H9 (cell line): ENCODE results near the gene LDB3. TPM values are rescaled to one million over a fixed set of nuclear protein-coding genes. Genes with fewer than 3 reads are reported as not detected.

ENCODE experiments used
- DNase-seq: peaks from one replicate; pipeline ENCODE4 v3.0.0-alpha.2; 2017
- H2AFZ ChIP-seq: one replicate; pipeline ENCODE4 v1.6.1; 2013; ENCODE audit warnings: mild to moderate bottlenecking, low read length, control low read depth, moderate library complexity
- H2AK5ac ChIP-seq: 2 replicates; pipeline ENCODE4 v1.6.1; 2013; ENCODE audit warnings: low read length, control low read depth, mixed read lengths; ENCODE audit not compliant: insufficient read length
- H2BK120ac ChIP-seq: one replicate; pipeline ENCODE4 v1.6.1; 2013; ENCODE audit warnings: low read depth, mild to moderate bottlenecking, low read length, control low read depth, inconsistent platforms; ENCODE audit not compliant: poor library complexity, severe bottlenecking
- H2BK12ac ChIP-seq: 2 replicates; pipeline ENCODE4 v1.6.1; 2013; ENCODE audit warnings: low read length, control low read depth, mixed read lengths, low read depth; ENCODE audit not compliant: insufficient read length
- H2BK15ac ChIP-seq: 2 replicates; pipeline ENCODE4 v1.6.1; 2013; ENCODE audit warnings: low read depth, low read length, control low read depth
- H2BK20ac ChIP-seq: one replicate; pipeline ENCODE4 v1.6.1; 2013; ENCODE audit warnings: low read depth, mild to moderate bottlenecking, low read length, control low read depth, inconsistent platforms; ENCODE audit not compliant: poor library complexity, severe bottlenecking
- H2BK5ac ChIP-seq: 2 replicates; pipeline ENCODE4 v1.6.1; 2013; ENCODE audit warnings: low read length, control low read depth, mixed read lengths; ENCODE audit not compliant: insufficient read length
- H3K14ac ChIP-seq: 2 replicates; pipeline ENCODE4 v1.6.1; 2013; ENCODE audit warnings: low read length, control low read depth; ENCODE audit not compliant: insufficient read depth
- H3K18ac ChIP-seq: 2 replicates; pipeline ENCODE4 v1.6.1; 2013; ENCODE audit warnings: low read depth, mild to moderate bottlenecking, mixed read lengths, low read length, control low read depth; ENCODE audit not compliant: insufficient read length
- H3K23ac ChIP-seq: 2 replicates; pipeline ENCODE4 v1.6.1; 2013; ENCODE audit warnings: low read length, control low read depth, mixed read lengths, low read depth; ENCODE audit not compliant: insufficient read length
- H3K23me2 ChIP-seq: 2 replicates; pipeline ENCODE4 v1.6.1; 2013; ENCODE audit warnings: low read depth, mild to moderate bottlenecking, mixed read lengths, low read length, control low read depth; ENCODE audit not compliant: insufficient read length, poor library complexity, severe bottlenecking
- H3K27ac ChIP-seq: 2 replicates; pipeline ENCODE4 v1.5.1; 2013; ENCODE audit warnings: low read length, control low read depth, mixed read lengths, low read depth; ENCODE audit not compliant: insufficient read length
- H3K27me3 ChIP-seq: 2 replicates; pipeline ENCODE4 v1.6.1; 2013; ENCODE audit warnings: low read length, control low read depth, inconsistent platforms; ENCODE audit not compliant: insufficient read depth
- H3K4ac ChIP-seq: 2 replicates; pipeline ENCODE4 v1.6.1; 2013; ENCODE audit warnings: low read depth, mild to moderate bottlenecking, control low read depth, inconsistent platforms, low read length, moderate library complexity
- H3K4me1 ChIP-seq: 2 replicates; pipeline ENCODE4 v1.6.1; 2013; ENCODE audit warnings: low read length, control low read depth, inconsistent platforms; ENCODE audit not compliant: insufficient read depth
- H3K4me2 ChIP-seq: 2 replicates; pipeline ENCODE4 v1.6.1; 2013; ENCODE audit warnings: low read length, control low read depth, mixed read lengths; ENCODE audit not compliant: insufficient read length, insufficient read depth
- H3K56ac ChIP-seq: 2 replicates; pipeline ENCODE4 v1.6.1; 2013; ENCODE audit warnings: low read depth, mild to moderate bottlenecking, mixed read lengths, low read length, control low read depth; ENCODE audit not compliant: insufficient read length
- H3K79me1 ChIP-seq: 2 replicates; pipeline ENCODE4 v1.6.1; 2013; ENCODE audit warnings: low read depth, mild to moderate bottlenecking, moderate library complexity, low read length, control low read depth, inconsistent platforms; ENCODE audit not compliant: insufficient read depth, poor library complexity, severe bottlenecking
- H3K79me2 ChIP-seq: 2 replicates; pipeline ENCODE4 v1.6.1; 2013; ENCODE audit warnings: low read length, control low read depth, inconsistent platforms; ENCODE audit not compliant: insufficient read depth
- H3K9ac ChIP-seq: 2 replicates; pipeline ENCODE4 v1.6.1; 2013; ENCODE audit warnings: low read length, control low read depth, mixed read lengths; ENCODE audit not compliant: insufficient read length; ENCODE audit errors: extremely low read depth
- H3K9me3 ChIP-seq: one replicate; pipeline ENCODE4 v1.6.1; 2013; ENCODE audit warnings: low read depth, low read length, inconsistent platforms; ENCODE audit not compliant: control insufficient read depth
- H3T11ph ChIP-seq: one replicate; pipeline ENCODE4 v1.6.1; 2013; ENCODE audit warnings: mild to moderate bottlenecking, low read length, control low read depth, inconsistent platforms
- H4K20me1 ChIP-seq: one replicate; pipeline ENCODE4 v1.6.1; 2013; ENCODE audit not compliant: control insufficient read depth, insufficient read length, insufficient read depth
- H4K5ac ChIP-seq: 2 replicates; pipeline ENCODE4 v1.6.1; 2013; ENCODE audit warnings: low read depth, mild to moderate bottlenecking, mixed read lengths, low read length, control low read depth; ENCODE audit not compliant: insufficient read length
- H4K8ac ChIP-seq: replicated peaks from 2 replicates; pipeline ENCODE4 v1.6.1; 2013; ENCODE audit warnings: low read length, control low read depth, mixed read lengths, low read depth; ENCODE audit not compliant: insufficient read length
- H4K91ac ChIP-seq: 2 replicates; pipeline ENCODE4 v1.6.1; 2013; ENCODE audit warnings: low read depth, mild to moderate bottlenecking, moderate library complexity, mixed read lengths, low read length, control low read depth; ENCODE audit not compliant: insufficient read length
- H3K27ac Mint-ChIP-seq, 3 experiments: 2 replicates in 2 of 3; 3 replicates in 1 of 3; pipeline ENCODE4 v1.8.0; 2020 to 2021; ENCODE audit warnings: mixed read lengths in 3 of 3, mild to moderate bottlenecking in 1 of 3, moderate library complexity in 1 of 3
- H3K27me3 Mint-ChIP-seq: 2 replicates; pipeline ENCODE4 v1.8.0; 2021; ENCODE audit warnings: low read depth, mild to moderate bottlenecking, moderate library complexity, mixed read lengths
- H3K36me3 Mint-ChIP-seq, 3 experiments: 2 replicates in 2 of 3; 3 replicates in 1 of 3; pipeline ENCODE4 v1.8.0; 2020 to 2021; ENCODE audit warnings: low read depth in 3 of 3, mixed read lengths in 3 of 3; ENCODE audit not compliant: insufficient read depth in 1 of 3
- H3K4me1 Mint-ChIP-seq, 2 experiments: 2 replicates each; pipeline ENCODE4 v1.8.0; 2020; ENCODE audit warnings: mixed read lengths in 2 of 2
- H3K4me3 Mint-ChIP-seq, 2 experiments: 2 replicates in 1 of 2; 3 replicates in 1 of 2; pipeline ENCODE4 v1.8.0; 2020 to 2021; ENCODE audit warnings: mild to moderate bottlenecking in 2 of 2, mixed read lengths in 2 of 2, moderate library complexity in 1 of 2
- H3K9me3 Mint-ChIP-seq, 2 experiments: 2 replicates in 1 of 2; 3 replicates in 1 of 2; pipeline ENCODE4 v1.8.0; 2020; ENCODE audit warnings: mild to moderate bottlenecking in 2 of 2, mixed read lengths in 2 of 2, moderate library complexity in 1 of 2
- CTCF ChIP-seq: fragments of 200-600 bp; sonication (generic); conservative IDR thresholded peaks from 3 replicates; pipeline ENCODE4 v1.8.0; 2021; ENCODE audit warnings: antibody characterized with exemption, mild to moderate bottlenecking
- WGBS: extraction: QIAGEN DNeasy Blood & Tissue Kit; methylation state at CpG from one replicate; pipeline ENCODE4 v1.1.7; 2013; ENCODE audit warnings: missing lambda C conversion rate, low lambda C conversion rate, mixed read lengths; ENCODE audit not compliant: insufficient read length; ENCODE audit errors: extremely low coverage; 5-methylcytosine and 5-hydroxymethylcytosine counted together
- total RNA-seq: library from RNA; stranded (reverse); gene quantifications from 2 replicates; pipeline ENCODE4 v1.2.1, GENCODE V29; 2021

The LDB3 gene
- total RNA-seq, 1 experiment from 2014 or later: 0.17 TPM

GRCh38 chr10:86630079-86630478 is 38.2 kb upstream of the LDB3 start:
- no peak overlapping the region for H3K27ac ChIP-seq
- H3K23me2 ChIP-seq: peaks cover 4% of the 10 kb centered on the region

More at GRCh38 chr10:86630079-86630478, 38.2 kb upstream of the LDB3 start:
- Histone ChIP-seq H4K91ac (no peak overlapping the region), H3K18ac (no peak overlapping the region), H3T11ph (no peak overlapping the region), H2AK5ac (no peak overlapping the region), H3K79me1 (no peaks in the 10 kb centered on the region), H3K9ac (no peak overlapping the region), H3K23ac (no peak overlapping the region), H3K4me1 (no peaks in the 10 kb centered on the region; the same call in 1 of the 2 replicates), H3K14ac (no peak overlapping the region), H3K79me2 (no peaks in the 10 kb centered on the region), H2AFZ (no peak overlapping the region), H2BK12ac (no peak overlapping the region), H2BK15ac (no peak overlapping the region), H4K20me1 (no peaks in the 10 kb centered on the region), H3K4me2 (no peak overlapping the region), H4K8ac (no peak overlapping the region), H2BK20ac (no peak overlapping the region), H3K56ac (no peak overlapping the region), H2BK120ac (no peak overlapping the region), H4K5ac (no peak overlapping the region), H3K9me3 (no peaks in the 10 kb centered on the region), H3K4ac (no peak overlapping the region), H3K27me3 (peaks cover 2% of the 10 kb centered on the region; the same call in 1 of the 2 replicates), H2BK5ac (no peak overlapping the region)
- no peak for DNase-seq
- peaks cover 42% of the 10 kb centered on the region for H3K27me3 Mint-ChIP-seq
- no peak for TF ChIP-seq CTCF
- WGBS: no CpG with 5 or more reads among the region's 2 CpGs
- H3K36me3 Mint-ChIP-seq: no peaks in the 10 kb centered on the region
- no peak overlapping the region for H3K27ac Mint-ChIP-seq
- no peak overlapping the region for H3K4me3 Mint-ChIP-seq
- H3K4me1 Mint-ChIP-seq: peaks cover 4 to 14% of the 10 kb centered on the region in 2 experiments; a peak in 3 of 4 replicates
- no peaks in the 10 kb centered on the region for H3K9me3 Mint-ChIP-seq
